Measurements from ENCODE around the gene CPSF3.

CPSF3 gene

DNA sequence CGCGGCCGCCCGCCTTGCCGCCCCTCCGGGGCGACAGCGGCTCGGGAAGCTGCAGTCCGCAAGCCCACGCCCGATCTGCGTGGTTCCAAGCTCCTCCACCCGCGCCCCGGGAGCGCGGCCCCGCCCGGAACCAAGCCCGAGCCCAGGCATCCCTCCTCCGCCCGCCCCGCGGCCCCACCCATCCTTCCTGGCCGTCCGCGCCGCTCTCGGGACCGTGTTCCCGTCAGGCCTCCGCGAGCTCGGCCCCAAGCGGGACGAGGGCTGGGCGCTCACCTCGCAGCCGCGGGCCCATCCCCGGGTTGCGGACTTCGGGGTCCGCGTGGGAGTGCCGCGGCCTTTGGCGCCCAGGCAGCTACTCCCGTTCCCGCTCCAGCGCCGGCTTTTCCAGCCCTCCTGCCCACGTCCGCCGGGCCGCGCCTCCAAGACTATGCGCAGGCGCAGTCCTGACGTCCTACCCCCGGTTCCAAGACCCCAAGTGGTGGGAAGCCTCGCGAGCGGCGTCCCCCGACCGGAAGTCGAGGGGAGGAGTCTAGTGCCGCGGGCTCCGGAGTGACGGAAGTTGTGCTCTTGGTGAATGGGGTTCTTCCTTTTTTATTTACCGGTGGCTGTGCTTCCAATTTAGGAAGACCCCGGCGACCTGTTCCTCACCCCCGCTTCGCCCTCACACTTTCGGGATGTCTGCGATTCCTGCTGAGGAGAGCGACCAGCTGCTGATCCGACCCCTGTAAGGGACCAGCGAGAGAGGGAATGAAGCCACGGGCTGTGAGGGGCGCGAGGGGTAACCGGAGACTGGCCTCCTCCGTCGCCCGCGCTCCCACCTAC, at the start of gene CPSF3, which contains the start of gene ITGB1BP1:
Gene CPSF3, plus strand, starts transcription at position 555 of the 822 bp plus-strand sequence. Its CDS starts 120 bp downstream, at position 675.
Gene ITGB1BP1, minus strand, starts transcription at position 429 of the 822 bp plus-strand sequence. CDS start 4,831 bp downstream, outside the sequence.
- peak; percentile 97 for DNase-seq (ENCODE audit: low spot score)

DNA sequence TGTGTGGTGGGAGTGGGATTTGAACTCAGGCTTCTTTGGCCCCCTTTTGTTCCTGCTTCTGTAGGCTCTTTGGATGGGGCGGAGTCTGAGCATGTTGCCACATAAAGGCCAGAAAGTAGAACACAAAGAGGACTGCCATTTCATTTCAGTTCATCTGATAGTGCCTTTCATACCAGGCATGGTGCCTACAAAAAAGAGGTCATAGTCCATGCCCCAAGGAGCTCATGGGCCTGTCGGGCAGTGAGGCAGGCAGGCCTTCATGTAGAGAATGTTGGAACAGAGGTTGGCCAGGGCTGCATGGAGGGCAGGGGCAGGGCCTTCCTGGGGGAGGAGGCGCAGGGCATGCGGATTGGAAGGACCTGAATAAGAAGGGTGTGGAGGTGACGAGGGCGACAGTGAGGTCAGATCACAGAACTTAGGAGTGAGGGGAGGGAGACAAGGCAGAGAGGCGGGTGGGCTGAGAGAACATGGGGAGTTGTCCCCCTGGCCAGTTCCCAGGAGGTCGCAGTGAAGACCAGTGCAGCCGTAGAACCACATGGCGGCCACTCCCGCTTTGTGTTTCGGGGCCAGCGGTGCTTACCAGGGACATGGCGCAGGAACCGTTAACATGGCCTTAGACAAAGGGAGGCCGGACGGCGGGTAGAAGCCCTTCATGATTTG, 49.3 kb upstream of the CPSF3 start:
- no peak for DNase-seq (ENCODE audit: low spot score)

DNA sequence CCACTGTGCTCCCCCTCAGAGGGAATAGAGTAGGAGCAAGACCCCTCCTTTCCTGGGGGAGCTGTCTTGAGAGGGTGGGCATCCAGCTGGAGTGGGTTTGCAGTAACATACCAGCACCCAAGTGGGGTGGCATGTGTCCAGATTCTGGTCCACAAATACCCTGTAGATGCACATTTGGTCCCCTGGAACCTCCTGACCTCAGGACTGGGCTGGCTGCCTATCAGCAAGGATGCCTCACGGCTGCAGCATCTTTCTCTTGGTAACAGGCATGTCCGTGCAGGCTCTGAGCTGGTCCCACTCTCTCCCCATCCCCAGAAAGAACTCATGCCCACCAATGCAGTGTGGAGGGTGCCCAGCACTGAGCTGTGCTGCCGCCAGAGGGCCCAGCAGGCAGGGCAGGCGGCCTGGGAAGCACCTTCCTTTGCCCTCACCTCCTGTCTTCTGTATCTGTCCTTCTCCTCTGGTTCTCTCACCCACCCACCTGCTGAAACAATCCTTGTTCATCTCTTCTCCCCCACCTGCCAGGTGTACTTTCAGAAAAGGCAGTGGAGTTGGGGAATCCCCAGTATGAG, 47.5 kb upstream of the CPSF3 start:
- DNase-seq (ENCODE audit: low spot score) = no peak

DNA sequence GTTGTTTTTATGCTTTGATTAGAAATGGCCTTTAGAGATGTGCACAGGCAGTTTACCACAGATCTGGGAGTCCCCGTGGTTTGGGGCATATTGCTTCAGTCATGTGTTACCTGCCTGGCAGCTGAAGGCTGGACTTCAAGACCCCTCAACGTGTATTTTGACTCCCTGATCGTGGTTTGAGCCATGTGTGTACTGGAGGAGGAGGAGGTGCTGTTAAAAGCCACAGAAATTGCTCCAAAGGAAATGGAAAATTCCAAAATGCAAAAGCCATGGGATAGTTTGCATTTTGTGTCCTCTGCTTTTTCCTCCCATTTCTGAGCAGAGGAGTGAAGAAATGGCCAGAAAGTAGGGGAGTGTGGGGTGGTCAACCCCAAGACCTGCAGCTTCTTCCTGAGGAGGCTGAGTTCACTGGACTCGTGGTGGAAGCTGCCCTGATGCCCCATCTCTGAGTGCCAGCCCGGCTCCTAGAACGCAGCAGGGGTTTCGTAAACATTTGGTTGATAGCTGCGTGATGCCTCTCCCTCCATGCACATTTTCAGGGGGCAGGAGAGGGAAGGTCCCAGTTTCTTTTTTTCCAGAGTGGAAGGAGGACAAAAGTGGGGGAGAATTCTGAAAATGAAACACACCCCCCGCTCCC, 45.9 kb upstream of the CPSF3 start:
- no peak for DNase-seq (ENCODE audit: low spot score)

DNA sequence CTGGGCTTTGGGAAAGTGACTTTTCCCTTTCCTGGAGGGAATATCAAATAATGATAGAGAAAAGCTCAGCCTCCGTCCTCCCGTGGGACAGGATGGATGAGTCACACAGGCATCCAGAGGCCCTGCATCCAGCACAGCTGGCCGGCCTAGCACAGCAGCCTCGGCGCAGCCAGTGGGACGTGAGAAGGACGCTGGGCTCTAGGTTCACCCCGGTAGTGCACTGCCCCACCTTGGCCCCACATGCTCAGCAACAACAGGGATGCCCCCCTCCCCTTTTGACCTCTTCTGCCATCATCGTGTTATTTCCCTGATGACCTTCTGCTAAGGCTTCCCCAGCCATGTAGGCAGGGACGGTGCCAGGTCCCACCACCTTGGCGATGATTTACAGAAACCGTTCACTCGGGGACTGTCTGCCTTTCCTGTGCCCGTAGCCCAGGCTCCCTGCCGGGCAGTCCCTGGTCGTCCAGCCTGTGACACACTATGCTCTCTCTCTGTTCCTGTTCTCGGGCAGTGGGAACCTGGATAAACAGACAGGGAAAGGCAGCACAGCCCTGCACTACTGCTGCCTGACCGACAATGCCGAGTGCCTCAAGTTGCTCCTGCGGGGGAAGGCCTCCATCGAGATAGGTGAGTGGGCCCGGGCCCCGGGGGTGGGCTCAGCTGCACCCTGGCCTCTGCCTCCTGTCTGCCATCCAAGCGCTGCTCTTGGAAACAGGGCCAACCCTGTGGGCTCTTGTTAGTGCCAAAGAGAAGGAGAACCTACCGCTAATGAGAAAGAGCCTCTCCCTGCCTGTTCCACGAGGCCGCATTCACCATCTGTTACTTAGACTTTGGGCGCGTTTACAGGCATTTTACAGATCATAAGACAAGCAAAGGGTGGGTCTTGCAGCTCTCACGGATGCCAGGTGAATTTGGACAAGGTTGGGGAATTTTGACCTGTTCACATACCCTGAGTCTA, 44.7 kb upstream of the CPSF3 start:
- no peak for DNase-seq (ENCODE audit: low spot score)

DNA sequence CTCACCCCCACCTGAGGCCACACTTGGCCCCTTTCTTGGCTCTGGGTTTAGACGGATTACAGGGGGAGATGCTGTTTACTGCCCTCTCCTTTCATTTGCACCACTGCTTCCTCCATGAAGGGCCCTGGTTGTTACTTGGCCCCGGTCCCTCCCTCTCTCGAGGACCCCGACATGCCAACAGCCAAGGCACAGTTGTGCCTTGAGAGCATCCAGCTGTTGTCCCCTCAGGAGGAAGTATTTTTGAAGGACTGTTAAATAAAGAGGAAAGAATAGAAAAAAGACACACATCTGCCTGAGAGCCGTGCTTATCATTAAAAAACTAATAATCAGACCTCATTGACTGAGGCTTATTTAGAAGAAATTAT, 44.1 kb upstream of the CPSF3 start:
- no peak for DNase-seq (ENCODE audit: low spot score)

DNA sequence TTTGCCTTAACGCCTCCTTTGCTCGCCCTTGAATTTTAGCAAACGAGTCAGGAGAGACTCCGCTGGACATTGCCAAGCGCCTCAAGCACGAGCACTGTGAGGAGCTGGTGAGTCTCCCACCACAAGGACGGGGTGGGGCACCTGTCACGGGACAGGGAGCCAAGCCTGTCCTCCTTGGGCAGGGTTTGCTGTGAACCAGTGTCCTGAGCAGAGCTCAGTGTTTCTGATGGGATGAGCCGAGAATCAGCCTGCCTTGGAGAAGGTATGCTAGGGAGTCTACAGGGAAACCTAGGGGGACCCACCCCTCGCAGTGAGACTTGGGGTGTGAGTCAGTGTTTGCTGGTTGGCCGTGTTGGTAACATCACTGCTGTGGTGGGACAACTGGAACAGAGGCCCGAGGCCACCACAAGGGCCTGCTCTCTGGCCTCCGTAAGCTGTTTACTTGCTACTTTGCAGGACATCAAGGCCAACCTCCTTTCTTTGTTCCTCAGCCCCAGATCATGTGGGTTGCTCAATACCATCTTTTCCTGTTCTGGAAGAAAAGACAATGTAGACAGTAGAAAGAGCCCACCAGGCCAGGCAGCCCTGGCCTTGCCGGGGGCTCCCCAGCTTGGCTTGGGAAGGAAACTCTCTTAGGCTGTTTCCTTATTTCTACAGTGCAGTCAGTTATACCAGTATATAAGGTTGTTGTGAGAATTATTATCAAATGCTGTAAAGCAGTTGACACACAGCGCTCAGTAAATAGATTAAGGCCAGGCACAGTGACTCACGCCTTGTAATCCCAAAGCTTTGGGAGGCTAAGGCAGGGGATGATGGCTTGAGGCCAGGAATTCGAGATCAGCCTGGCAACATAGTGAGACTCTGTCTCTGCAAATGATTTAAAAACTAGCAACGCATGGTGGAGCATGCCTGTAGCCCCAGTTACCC, 42.5 kb upstream of the CPSF3 start:
- DNase-seq (ENCODE audit: low spot score) = no peak

DNA sequence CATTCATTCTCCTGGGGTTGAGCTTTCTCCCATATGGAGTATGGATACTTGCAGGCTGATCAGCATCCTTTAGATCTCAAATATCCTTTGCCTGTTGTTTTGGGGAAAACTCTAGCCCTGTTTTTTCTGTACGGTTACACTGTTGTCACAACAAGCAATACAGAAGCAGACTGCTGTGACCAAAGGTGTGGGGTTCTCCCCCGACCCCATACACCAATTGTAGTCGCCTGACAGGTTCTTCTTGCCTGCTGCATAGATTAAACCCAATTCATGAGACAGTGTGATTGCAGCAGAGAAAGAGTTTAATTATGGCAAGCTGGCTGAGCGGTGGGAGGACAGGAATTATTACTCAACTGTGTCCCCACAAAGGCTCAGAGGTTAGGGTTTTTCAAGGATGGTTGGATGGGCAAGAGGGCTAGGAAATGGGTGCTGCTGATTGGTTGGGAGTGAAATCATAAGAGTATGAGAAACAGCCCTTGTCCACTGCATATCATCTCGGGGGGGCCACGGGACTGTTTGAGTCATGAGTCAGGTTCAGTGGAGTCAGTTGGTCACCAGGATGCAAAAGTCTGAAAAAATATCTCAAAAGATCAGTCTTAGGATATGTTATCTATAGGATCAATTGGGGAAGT, 40.7 kb upstream of the CPSF3 start:
- DNase-seq (ENCODE audit: low spot score) = no peak

DNA sequence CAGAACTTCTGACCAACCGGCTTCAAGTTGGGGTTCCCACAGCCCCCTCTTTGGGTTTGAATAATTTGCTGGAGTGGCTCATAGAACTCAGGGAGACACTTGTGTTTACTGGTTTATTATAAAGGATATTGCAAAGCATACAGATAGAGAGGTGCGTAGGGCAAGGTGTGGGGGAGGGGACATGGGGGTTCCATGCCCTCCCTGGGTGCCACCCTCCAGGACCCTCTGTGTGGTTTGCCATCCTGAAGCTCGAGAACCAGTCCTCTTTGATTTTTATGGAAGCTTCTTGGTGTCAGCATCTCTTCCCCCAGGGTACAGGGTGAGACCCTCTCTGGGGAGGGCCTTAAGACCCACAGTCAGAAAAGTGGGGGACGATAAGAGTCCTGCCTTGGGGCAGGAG, 38.9 kb upstream of the CPSF3 start:
- DNase-seq (ENCODE audit: low spot score) = no peak

DNA sequence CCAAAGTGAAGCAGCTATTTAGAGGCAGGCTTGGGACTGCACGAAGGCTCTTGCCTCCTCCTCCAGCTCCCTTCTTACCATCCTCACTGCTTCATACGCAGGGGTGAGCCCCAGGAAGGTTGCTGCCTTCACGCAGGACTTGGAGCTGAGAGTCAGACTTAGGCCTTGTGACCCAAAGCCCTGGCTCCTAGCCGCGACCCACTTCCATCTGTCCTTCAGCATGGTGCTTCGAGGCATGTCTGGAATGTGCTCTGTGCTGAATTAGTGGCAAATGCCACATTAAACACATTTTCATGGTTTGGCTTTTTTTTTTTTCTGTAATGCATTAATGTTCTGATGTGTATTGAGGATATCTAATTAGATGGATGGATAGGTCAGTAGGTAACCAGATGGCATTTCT, 37.6 kb upstream of the CPSF3 start:
- DNase-seq (ENCODE audit: low spot score) = no peak

DNA sequence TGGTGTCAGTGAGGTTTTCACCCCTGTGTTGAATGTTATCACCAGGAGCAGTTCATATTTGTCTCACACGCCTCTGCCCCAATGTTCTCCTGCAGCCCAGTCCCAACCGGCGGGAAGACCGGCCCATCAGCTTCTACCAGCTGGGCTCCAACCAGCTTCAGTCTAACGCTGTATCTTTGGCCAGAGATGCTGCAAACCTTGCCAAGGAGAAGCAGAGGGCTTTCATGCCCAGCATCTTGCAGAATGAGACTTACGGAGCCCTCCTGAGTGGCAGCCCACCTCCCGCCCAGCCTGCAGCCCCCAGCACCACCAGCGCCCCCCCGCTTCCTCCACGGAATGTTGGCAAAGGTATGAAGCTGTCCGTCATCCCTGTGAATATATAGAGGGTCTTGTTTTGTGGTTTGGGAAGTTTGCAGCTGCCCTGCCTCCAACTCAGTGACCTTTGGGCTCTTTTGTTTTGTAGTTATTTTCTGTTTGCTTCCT, 35.2 kb upstream of the CPSF3 start:
- DNase-seq (ENCODE audit: low spot score) = no peak

DNA sequence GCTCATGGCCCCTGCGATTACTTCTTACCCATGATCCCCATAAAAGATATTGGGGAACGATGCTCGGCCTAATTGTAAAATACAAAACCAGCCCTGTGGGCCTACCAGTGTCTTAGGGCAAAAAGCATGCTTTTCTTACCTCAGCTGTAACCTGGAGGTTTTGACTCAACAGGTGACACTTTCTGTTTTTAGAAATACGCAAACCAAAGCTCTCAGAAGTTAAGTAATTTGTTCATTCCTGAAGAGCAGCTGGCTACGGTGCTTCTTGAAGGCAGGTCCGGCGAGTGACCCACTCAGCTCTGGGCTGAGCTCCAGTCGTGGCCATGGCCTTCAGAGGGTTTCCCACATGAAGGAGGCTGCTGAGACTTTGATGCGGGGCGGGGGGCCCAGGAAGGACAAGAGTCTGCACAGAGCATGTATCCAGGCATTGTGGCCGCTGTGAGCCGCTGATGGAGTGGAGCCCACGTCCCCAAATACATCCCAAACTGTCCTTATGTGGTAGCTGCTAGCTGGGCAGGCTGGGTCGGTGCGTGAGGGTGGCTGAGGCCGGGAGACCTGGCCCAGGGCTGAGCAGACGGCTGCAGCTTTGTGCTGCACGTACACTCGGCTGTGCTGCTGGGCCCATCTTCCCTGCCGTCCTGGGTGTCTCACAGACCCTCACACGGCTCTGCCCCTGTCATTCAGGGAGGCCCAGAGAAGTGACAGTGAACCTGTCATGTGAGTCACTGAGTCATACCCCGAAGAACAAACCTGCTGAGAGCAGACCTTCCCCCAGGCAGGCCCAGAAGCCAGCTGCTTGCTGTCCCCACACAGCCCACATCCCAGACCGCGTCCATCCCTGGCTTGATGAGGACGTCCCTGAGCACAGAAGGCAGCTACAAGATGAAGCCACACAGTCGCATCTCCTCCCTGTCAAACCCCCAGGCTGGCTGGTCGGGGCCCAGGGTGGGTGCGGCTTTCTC, 34.2 kb upstream of the CPSF3 start:
- DNase-seq (ENCODE audit: low spot score) = no peak

DNA sequence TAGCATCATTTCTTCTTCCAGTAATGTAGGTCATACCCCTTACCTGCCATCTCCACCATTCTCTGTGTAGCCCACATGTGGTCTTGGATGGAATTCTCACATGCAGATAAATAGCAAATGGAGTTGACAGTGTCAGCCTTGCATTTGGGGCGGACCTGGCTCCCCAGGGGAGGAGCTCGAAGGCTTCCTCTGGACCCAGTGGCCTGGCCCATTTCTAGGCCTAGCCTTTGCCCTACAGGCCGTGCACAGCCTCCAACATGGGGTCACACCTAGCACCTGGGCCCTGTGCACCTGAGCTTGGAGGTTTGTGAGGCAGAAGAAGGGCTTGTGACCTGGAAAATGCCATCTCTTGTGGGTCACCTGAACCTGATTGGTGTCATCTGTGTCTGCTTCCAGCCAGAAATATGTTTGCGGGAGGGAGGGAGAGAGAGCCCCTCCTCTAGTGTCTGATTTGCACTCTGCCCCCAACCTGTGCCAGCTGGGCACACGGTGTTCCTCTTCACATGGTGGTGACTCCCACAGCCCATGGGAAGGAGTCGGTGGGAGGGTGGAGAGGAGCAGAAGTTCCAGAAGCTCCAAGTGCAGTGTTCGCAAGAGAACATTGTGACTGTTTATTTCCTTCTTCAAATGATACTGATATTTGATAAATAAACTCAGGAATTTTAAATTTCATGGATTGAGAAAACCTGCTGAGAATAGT, 33.2 kb upstream of the CPSF3 start:
- DNase-seq (ENCODE audit: low spot score) = no peak

DNA sequence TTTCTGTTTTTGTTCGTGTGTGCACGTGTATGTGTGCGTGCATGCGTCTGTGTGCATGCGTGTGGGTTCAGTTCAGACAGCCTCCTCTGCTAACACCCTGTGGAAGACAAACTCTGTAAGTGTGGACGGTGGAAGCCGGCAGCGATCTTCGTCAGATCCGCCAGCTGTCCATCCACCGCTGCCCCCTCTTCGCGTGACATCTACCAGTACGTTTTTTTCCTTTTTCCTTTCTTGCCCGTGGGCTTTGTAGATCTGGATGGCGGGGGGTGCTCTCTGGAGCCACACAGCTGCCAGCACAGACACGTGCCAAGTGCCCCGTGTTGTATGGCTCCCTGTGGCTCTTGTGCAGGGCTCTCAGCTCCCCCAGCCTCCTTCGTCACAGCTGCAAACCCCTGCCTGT, 32.5 kb upstream of the CPSF3 start:
- DNase-seq (ENCODE audit: low spot score) = no peak

DNA sequence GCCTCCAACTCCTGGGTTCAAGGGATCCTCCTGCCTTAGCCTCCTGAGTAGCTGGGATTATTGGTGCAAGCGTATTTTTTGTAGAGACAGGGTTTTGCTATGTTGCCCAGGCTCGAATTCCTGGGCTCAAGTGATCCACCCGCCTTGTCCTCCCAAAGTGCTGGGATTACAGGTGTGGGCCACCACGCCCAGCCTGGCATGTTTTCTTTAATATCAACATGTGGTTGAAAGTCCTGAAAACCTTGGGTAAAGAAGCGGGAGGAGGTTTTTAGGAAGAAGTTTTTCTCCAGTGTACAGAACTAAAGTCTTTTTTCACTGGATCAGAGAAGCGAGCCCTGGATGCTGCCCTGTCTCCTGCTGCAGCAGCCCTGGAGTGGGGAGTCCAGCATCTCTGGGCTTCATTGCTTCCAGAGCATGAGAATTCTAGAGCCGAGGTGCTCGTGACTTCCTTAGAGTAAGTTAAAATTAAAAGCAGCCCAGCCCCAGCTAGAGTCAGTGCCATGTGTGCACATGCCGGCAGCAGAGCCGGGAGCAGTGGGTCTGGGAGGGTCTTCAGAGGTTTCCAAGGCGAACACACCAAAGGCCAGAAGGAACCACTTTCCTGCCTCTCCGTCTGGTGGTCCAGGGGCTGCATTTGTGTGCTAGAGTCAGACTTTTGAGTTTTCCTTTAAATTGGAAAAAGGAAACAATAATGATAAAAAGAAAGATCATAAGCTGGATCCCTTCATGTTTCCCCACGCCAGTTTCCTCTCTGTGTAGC, 31.3 kb upstream of the CPSF3 start:
- DNase-seq (ENCODE audit: low spot score) = no peak

DNA sequence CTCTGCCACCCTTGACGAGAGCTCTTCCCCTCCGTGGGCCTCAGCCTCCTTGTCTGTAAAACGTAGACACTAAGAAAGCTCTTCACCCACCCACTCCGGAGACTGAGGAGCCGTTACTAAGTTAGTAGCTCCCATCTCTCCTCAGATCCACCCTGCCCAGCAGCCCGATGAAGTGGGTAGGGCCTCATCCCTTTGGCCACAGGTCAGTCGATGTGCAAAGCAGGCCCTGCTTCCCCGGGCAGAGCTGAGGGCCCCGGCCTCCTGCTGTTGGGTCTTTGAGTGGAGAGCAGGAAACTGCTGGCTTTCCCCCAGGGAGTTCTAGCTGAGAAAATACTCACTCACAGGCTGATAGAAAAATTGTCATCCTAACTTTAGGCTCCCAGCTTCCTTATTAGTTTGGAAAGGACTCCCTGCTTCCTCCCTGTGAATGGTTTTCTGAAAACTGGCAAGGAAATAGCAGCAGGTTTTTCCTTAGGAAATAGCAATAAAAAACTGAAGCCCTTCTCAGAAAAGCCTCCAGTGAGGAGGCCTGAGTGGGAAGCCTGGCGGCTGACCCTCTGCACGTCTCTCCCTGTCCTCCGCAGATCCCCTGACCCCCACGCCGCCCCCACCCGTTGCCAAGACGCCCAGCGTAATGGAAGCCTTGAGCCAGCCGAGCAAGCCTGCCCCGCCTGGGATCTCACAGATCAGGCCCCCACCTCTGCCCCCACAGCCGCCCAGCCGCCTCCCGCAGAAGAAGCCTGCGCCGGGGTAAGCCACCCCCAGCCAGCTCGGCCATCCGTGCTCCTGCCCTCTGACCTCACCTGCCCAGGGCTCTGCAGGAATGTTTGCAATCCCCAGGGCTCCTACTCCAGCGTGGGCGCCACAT, 30.3 kb upstream of the CPSF3 start:
- DNase-seq (ENCODE audit: low spot score) = no peak

Measured in pons (tissue), 1 donor.